PC-9 (cell line): ENCODE data around the gene NAE1. TPM values are rescaled to one million over a fixed set of nuclear protein-coding genes. Genes with fewer than 3 reads are reported as not detected.

Experiments used
- BruUV-seq: library from RNA; stranded (reverse); fragments of 400-500 nt; replicated peaks from 2 replicates; lab custom pipeline; 2021; lab: Mats Ljungman, UMichigan
- CTCF ChIA-PET: fragments of 300-600 bp; sonication (Branson Sonifier 250); formaldehyde crosslinking; loops from one replicate; lab custom pipeline; 2022; ENCODE audit warnings: antibody characterized with exemption; lab: Charles Lee
- POLR2A ChIA-PET: fragments of 300-600 bp; sonication (Branson Sonifier 250); formaldehyde crosslinking; loops from one replicate; lab custom pipeline; 2022; ENCODE audit warnings: antibody characterized with exemption; ENCODE audit not compliant: unreplicated experiment; lab: Charles Lee
- DNase-seq, 2 experiments: peaks; one replicate each; pipeline versions ENCODE4 v3.0.0 to v3.0.0-alpha.2; 2015 to 2022; ENCODE audit warnings: mixed read lengths in 1 of 2
- H2AFZ ChIP-seq: fragments of 200-600 bp; sonication (generic); 2 replicates; pipeline ENCODE4 v1.8.1; 2017; ENCODE audit warnings: antibody characterized with exemption
- H3F3A ChIP-seq: fragments of 200-600 bp; sonication (generic); 2 replicates; pipeline ENCODE4 v1.8.1; 2017; ENCODE audit warnings: antibody characterized with exemption, mild to moderate bottlenecking, low read depth; ENCODE audit not compliant: insufficient read depth
- H3K27ac ChIP-seq: fragments of 200-600 bp; sonication (generic); 2 replicates; pipeline ENCODE4 v1.6.1; 2016; ENCODE audit warnings: mixed run types
- H3K27me3 ChIP-seq: fragments of 200-600 bp; sonication (generic); 2 replicates; pipeline ENCODE4 v1.6.1; 2016; ENCODE audit warnings: low read depth, mixed run types; ENCODE audit not compliant: insufficient read depth
- H3K36me3 ChIP-seq: fragments of 200-600 bp; sonication (generic); 2 replicates; pipeline ENCODE4 v1.6.1; 2016; ENCODE audit warnings: low read depth, mixed run types
- H3K4me1 ChIP-seq: fragments of 200-600 bp; sonication (generic); replicated peaks from 2 replicates; pipeline ENCODE4 v1.6.1; 2016; ENCODE audit warnings: mixed run types; ENCODE audit not compliant: insufficient read depth
- H3K4me2 ChIP-seq: fragments of 200-600 bp; sonication (generic); 2 replicates; pipeline ENCODE4 v1.6.1; 2017; ENCODE audit warnings: mixed run types
- H3K4me3 ChIP-seq: fragments of 200-600 bp; sonication (generic); 2 replicates; pipeline ENCODE4 v1.6.1; 2016; ENCODE audit warnings: mixed run types
- H3K79me2 ChIP-seq: fragments of 200-600 bp; sonication (generic); 2 replicates; pipeline ENCODE4 v1.6.1; 2017; ENCODE audit warnings: low read depth, mixed run types
- H3K9me2 ChIP-seq: fragments of 200-600 bp; sonication (generic); 2 replicates; pipeline ENCODE4 v1.8.1; 2017; ENCODE audit warnings: mild to moderate bottlenecking; ENCODE audit not compliant: insufficient read depth
- H3K9me3 ChIP-seq: fragments of 200-600 bp; sonication (generic); 2 replicates; pipeline ENCODE4 v1.8.1; 2016; ENCODE audit warnings: low read depth; ENCODE audit not compliant: insufficient read depth
- H4K20me1 ChIP-seq: fragments of 200-600 bp; sonication (generic); 2 replicates; pipeline ENCODE4 v1.8.1; 2017; ENCODE audit not compliant: insufficient read depth
- EZH2 ChIP-seq: fragments of 200-600 bp; sonication (generic); IDR thresholded peaks from 2 replicates; pipeline ENCODE4 v1.8.0; 2017; ENCODE audit warnings: antibody characterized with exemption, low read depth
- intact Hi-C: fragments of 100-400 bp; cut with micrococcal nuclease; formaldehyde crosslinking; loops from one replicate; pipeline ENCODE4 v1.10.0; 2022; ENCODE audit not compliant: unreplicated experiment
- total RNA-seq: library from RNA; stranded (reverse); gene quantifications from 2 replicates; pipeline ENCODE4 v1.2.3, GENCODE V29; 2021
- TF ChIP-seq, protein P1 (sequence below): fragments of 200-600 bp; sonication (generic); conservative IDR thresholded peaks from 2 replicates; pipeline ENCODE4 v1.6.1; 2017; ENCODE audit warnings: mixed run types, antibody characterized with exemption, mild to moderate bottlenecking, moderate library complexity

Gene NAE1
- total RNA-seq, 1 experiment from 2014 or later = 72.7 TPM

DNA sequence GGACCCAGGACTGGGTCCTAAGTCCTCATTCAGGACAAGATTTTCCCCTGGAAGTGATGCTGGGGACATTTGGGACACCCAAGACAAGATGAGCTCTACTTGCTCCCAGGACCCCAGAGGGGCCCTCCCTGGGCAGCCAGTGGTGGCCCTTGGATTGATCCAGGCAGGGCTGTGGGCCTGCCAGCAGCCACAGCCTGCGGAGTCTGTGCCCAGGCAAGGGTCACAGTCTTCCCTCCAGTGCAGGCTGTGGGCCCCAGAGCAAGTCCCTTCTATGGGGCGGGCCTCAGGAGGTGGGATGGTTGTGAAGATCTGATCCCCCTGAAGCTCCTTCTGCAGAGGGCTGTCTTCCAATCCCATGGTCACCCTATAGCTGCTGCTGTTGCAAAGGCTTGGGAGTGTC is 26.0 kb upstream of the NAE1 start:
- Histone ChIP-seq H3K27me3 (no peaks in the 10 kb centered on the region), H2AFZ (no peak overlapping the region), H3K79me2 (no peaks in the 10 kb centered on the region), H3F3A (peaks cover 8% of the 10 kb centered on the region; the same call in 1 of the 2 replicates), H3K9me2 (no peaks in the 10 kb centered on the region), H4K20me1 (no peaks in the 10 kb centered on the region; the same call in 1 of the 2 replicates), H3K4me1 (no peaks in the 10 kb centered on the region), H3K27ac (no peak overlapping the region), H3K4me2 (no peak overlapping the region), H3K36me3 (no peaks in the 10 kb centered on the region), H3K4me3 (no peak overlapping the region), H3K9me3 (no peaks in the 10 kb centered on the region)
- TF ChIP-seq, protein P1, sequence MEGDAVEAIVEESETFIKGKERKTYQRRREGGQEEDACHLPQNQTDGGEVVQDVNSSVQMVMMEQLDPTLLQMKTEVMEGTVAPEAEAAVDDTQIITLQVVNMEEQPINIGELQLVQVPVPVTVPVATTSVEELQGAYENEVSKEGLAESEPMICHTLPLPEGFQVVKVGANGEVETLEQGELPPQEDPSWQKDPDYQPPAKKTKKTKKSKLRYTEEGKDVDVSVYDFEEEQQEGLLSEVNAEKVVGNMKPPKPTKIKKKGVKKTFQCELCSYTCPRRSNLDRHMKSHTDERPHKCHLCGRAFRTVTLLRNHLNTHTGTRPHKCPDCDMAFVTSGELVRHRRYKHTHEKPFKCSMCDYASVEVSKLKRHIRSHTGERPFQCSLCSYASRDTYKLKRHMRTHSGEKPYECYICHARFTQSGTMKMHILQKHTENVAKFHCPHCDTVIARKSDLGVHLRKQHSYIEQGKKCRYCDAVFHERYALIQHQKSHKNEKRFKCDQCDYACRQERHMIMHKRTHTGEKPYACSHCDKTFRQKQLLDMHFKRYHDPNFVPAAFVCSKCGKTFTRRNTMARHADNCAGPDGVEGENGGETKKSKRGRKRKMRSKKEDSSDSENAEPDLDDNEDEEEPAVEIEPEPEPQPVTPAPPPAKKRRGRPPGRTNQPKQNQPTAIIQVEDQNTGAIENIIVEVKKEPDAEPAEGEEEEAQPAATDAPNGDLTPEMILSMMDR = no peak
- TF ChIP-seq EZH2 = no peak
- intact Hi-C loops = no loop called here
- ChIA-PET CTCF (no interaction called here), POLR2A (interaction anchor here (0.7 kb wide), 1 partner anchor 48 kb away, joined by 4 read pairs; no protein-coding TSS in a partner anchor)
- BruUV-seq = no TSS peak
- DNase-seq = no peak

DNA sequence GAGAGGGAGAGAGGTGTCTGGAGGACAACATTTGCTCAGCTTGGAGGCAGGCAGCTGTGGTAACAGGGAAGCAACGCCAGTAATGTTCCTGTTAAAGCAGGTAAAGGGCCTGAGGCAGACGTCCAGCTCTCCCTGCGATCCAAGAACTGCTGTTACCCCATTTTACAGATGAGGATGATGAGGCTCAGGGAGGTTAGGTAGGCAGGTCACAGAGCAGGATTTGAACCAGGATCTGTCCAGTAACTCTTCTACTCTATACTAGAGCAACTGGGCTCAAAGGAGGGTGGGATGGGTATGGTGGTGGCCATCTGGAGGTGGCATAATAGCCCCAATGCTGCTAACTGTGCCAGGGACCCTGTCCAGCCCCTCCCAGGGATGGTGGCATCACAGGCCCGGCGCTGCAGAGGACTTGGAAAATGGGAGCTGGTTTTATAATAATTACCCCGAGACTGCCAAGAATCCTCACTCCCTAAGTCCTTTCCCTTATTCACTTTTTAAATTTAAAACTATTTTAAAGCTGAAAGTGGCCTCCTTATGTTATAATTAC is 25.5 kb upstream of the NAE1 start:
- Histone ChIP-seq H3K4me1 (no peaks in the 10 kb centered on the region), H2AFZ (no peak overlapping the region), H3K4me2 (no peak overlapping the region), H3K27ac (no peak overlapping the region), H3K9me3 (no peaks in the 10 kb centered on the region), H3F3A (peaks cover 8% of the 10 kb centered on the region; the same call in 1 of the 2 replicates), H3K9me2 (no peaks in the 10 kb centered on the region), H3K27me3 (no peaks in the 10 kb centered on the region), H3K79me2 (no peaks in the 10 kb centered on the region), H3K4me3 (no peak overlapping the region), H4K20me1 (no peaks in the 10 kb centered on the region; the same call in 1 of the 2 replicates), H3K36me3 (no peaks in the 10 kb centered on the region)
- POLR2A ChIA-PET = no interaction called here
- no TSS peak for BruUV-seq
- intact Hi-C loops = no loop called here
- CTCF ChIA-PET = interaction anchor here (0.6 kb wide), 1 partner anchor 16 kb away, joined by 3 read pairs; no protein-coding TSS in a partner anchor
- no peak for TF ChIP-seq EZH2
- TF ChIP-seq, protein P1 = no peak
- no peak for DNase-seq

DNA sequence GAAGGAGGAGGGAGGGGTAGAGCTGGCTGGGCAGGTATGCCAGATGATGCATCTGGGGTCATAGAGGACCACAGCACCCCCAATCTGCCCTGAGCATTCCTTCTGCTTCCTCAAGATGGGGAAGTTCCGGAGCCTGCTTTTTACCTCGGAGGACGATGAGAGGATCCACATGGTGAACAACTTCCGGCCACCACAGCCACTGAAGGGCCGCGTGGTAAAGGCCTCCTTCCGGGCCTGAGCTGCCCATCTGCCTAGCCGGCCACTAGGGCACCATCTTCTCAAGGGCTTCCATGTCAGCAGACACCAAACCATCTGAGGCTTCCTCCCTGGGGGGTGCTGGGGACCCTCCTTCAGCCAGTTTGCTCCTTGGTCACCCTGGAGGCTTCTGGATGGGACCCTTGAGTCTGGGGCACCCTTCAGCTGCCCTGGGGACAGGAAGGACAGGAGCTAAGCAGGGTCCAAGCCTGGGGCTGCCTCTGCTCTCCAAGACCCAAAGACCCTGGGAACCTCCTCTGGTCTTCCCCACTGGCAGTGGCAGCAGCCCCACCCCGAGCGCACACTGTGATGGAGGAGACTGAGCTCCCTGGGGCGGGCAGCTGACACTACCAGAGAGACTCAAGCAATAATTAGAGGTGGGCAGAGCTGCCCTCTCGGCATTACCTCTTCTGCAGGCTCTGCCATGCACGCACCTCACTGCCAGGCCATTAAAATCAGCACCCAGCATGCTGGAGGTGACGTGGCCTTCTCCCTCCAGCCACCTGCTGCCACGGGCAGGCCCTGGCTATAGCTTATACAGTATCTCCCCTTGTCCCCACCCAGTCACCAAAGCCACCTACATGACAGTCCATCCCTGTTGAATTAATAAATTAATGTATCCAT is 22.7 kb upstream of the NAE1 start:
- Histone ChIP-seq H2AFZ (no peak overlapping the region), H3K4me2 (no peak overlapping the region), H3K4me1 (no peaks in the 10 kb centered on the region), H3K36me3 (no peaks in the 10 kb centered on the region), H3K27ac (no peak overlapping the region), H3K9me2 (no peaks in the 10 kb centered on the region), H3K9me3 (no peaks in the 10 kb centered on the region), H3K79me2 (no peaks in the 10 kb centered on the region), H4K20me1 (no peaks in the 10 kb centered on the region; the same call in 1 of the 2 replicates), H3F3A (peaks cover 1% of the 10 kb centered on the region; the same call in 1 of the 2 replicates), H3K4me3 (no peak overlapping the region), H3K27me3 (no peaks in the 10 kb centered on the region)
- DNase-seq = no peak
- CTCF ChIA-PET = no interaction called here
- POLR2A ChIA-PET = no interaction called here
- TF ChIP-seq, protein P1 = no peak
- TF ChIP-seq EZH2 = no peak
- no TSS peak for BruUV-seq
- intact Hi-C loops = no loop called here
